ENCODE measurements around the gene SDF2L1. TPM values are rescaled to one million over a fixed set of nuclear protein-coding genes. Genes with fewer than 3 reads are reported as not detected.

Gene SDF2L1
- total and polyA plus RNA-seq, 2 donors (not counting 3 experiments of a cell fraction or from before 2014, with no cell fraction given): 66.7 to 79.5 TPM

DNA sequence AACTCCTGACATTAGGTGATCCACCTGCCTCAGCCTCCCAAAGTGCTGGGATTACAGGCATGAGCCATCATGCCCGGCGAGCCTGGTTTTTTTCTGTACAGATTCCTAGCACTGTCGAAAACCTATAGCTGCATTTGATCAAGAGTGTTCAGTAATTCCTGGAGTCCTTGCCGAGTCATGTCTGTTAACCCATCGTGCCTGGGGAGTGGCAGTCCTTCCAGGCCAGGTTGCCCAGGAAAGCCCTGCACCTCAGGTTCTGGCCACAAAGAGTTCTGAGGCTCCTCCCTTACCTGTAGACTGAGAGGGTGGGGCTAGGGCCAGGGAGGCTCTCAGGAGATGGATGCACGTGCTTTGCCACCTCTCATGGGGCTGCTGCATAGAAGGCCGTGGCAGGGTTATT is 29.2 kb upstream of the SDF2L1 start:
- Histone ChIP-seq H3K27me3 (ENCODE audit: control insufficient read depth in 2 of 2, insufficient read depth in 2 of 2, low read length in 2 of 2) (no peaks in the 10 kb centered on the region), H3K9me3 (replicated peaks; ENCODE audit: control insufficient read depth, insufficient read depth, low read length) (no peaks in the 10 kb centered on the region), H3K27ac (ENCODE audit: insufficient read depth, low read depth, low read length) (no peak overlapping the region), H3K4me1 (ENCODE audit: control insufficient read depth, extremely low read depth, insufficient read depth, low read length) (no peaks in the 10 kb centered on the region), H3K9ac (replicated peaks; ENCODE audit: extremely low read depth, insufficient read depth, low read length) (no peak overlapping the region), H3K36me3 (ENCODE audit: control insufficient read depth in 2 of 2, extremely low read depth in 1 of 2, insufficient read depth in 2 of 2, low read length in 2 of 2) (peaks cover 9 to 22% of the 10 kb centered on the region in 2 experiments), H3K79me2 (ENCODE audit: control insufficient read depth, insufficient read depth, low read length) (peaks cover 81% of the 10 kb centered on the region), H3K4me3 (replicated peaks in 1 of 3; ENCODE audit: insufficient read depth in 1 of 3, low read depth in 1 of 3, low read length in 3 of 3) (no peak overlapping the region), H2AFZ (ENCODE audit: low read depth, low read length) (no peak overlapping the region), H4K20me1 (replicated peaks; ENCODE audit: control insufficient read depth, extremely low read depth, insufficient read depth, low read length) (peaks cover 10% of the 10 kb centered on the region), H3K4me2 (ENCODE audit: insufficient read depth, low read length) (no peak overlapping the region), H3K9me1 (replicated peaks; ENCODE audit: control insufficient read depth, extremely low read depth, insufficient read depth, low read length) (no peaks in the 10 kb centered on the region)
- POLR2A ChIA-PET: no interaction called here
- FAIRE-seq (no peak), DNase-seq (ENCODE audit: low read depth, low spot score) (no peak)
- CTCF ChIA-PET: interaction anchor here (1.2 to 2.5 kb wide), 3 partner anchors 29 to 36 kb away, joined by 3 to 11 read pairs (median 4); partner anchors contain the start of gene SDF2L1
- TF ChIP-seq FOS (IDR thresholded peaks at IDR 0.05; ENCODE audit: borderline replicate concordance, insufficient read depth, low read length) (no peak), POLR2A (IDR thresholded peaks at IDR 0.05; ENCODE audit: low read depth, low read length) (no peak), GATA2 (IDR thresholded peaks at IDR 0.05; ENCODE audit: insufficient read depth, insufficient read length, low read depth, low read length) (no peak), JUN (IDR thresholded peaks at IDR 0.05; ENCODE audit: borderline replicate concordance, insufficient read depth, insufficient read length, low read depth) (no peak), MYC (IDR thresholded peaks at IDR 0.05; ENCODE audit: low read depth, low read length) (no peak), POLR2AphosphoS5 (IDR thresholded peaks at IDR 0.05; ENCODE audit: insufficient read depth, low read depth, low read length) (no peak), EZH2 (IDR thresholded peaks at IDR 0.05; ENCODE audit: borderline replicate concordance, low read depth, low read length, severe bottlenecking) (no peak)
- TF ChIP-seq, protein P1, sequence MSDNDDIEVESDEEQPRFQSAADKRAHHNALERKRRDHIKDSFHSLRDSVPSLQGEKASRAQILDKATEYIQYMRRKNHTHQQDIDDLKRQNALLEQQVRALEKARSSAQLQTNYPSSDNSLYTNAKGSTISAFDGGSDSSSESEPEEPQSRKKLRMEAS (IDR thresholded peaks at IDR 0.05; ENCODE audit: insufficient read depth, insufficient read length): no peak
- TF ChIP-seq, protein P2, sequence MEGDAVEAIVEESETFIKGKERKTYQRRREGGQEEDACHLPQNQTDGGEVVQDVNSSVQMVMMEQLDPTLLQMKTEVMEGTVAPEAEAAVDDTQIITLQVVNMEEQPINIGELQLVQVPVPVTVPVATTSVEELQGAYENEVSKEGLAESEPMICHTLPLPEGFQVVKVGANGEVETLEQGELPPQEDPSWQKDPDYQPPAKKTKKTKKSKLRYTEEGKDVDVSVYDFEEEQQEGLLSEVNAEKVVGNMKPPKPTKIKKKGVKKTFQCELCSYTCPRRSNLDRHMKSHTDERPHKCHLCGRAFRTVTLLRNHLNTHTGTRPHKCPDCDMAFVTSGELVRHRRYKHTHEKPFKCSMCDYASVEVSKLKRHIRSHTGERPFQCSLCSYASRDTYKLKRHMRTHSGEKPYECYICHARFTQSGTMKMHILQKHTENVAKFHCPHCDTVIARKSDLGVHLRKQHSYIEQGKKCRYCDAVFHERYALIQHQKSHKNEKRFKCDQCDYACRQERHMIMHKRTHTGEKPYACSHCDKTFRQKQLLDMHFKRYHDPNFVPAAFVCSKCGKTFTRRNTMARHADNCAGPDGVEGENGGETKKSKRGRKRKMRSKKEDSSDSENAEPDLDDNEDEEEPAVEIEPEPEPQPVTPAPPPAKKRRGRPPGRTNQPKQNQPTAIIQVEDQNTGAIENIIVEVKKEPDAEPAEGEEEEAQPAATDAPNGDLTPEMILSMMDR (IDR thresholded peaks at IDR 0.05; ENCODE audit: extremely low read depth in 1 of 2, insufficient read depth in 1 of 2, low read depth in 1 of 2, low read length in 2 of 2): no peak
- BruUV-seq (replicated peaks): no TSS peak
- dilution Hi-C loops (cut with MboI; ENCODE audit: extremely low pct_ligation_motif_present, low sequenced_read_pairs) (no loop called here), intact Hi-C loops (cut with micrococcal nuclease) (no loop called here)
